HG02571 (cell line): ENCODE data around the gene PLXDC2.

ENCODE experiments used
- ATAC-seq: cut with Tn5 transposase; IDR thresholded peaks from one replicate; pipeline ENCODE4 v1.9.1; 2021; ENCODE audit warnings: mild to moderate bottlenecking, moderate library complexity; ENCODE audit not compliant: unreplicated experiment

The PLXDC2 gene

GRCh38 chr10:19904202-19904661 lies 88.0 kb downstream of the PLXDC2 start:
- no peak for ATAC-seq

- no peak for ATAC-seq
Measured at GRCh38 chr10:19906108-19906791, 90.0 kb downstream of the PLXDC2 start.

GRCh38 chr10:19908991-19909696 lies 92.9 kb downstream of the PLXDC2 start:
- no peak for ATAC-seq

- no peak for ATAC-seq
Measured at GRCh38 chr10:19911886-19912285, 95.7 kb downstream of the PLXDC2 start.

GRCh38 chr10:19913987-19914386 lies 97.8 kb downstream of the PLXDC2 start:
- ATAC-seq: no peak

- no peak for ATAC-seq
Measured at GRCh38 chr10:19915125-19915524, 98.9 kb downstream of the PLXDC2 start.

GRCh38 chr10:19915816-19916215 lies 99.6 kb downstream of the PLXDC2 start:
- no peak for ATAC-seq

- no peak for ATAC-seq
Measured at GRCh38 chr10:19917751-19918478, 101.7 kb downstream of the PLXDC2 start.

- ATAC-seq: no peak
Measured at GRCh38 chr10:19918794-19919193, 102.6 kb downstream of the PLXDC2 start.

- ATAC-seq: no peak
Measured at GRCh38 chr10:19919671-19920070, 103.4 kb downstream of the PLXDC2 start.

- ATAC-seq: no peak
Measured at GRCh38 chr10:19920075-19920726, 104.0 kb downstream of the PLXDC2 start.

- no peak for ATAC-seq
Measured at GRCh38 chr10:19921300-19922140, 105.3 kb downstream of the PLXDC2 start.

- ATAC-seq: no peak
Measured at GRCh38 chr10:19922236-19922963, 106.2 kb downstream of the PLXDC2 start.

GRCh38 chr10:19925064-19925463 lies 108.8 kb downstream of the PLXDC2 start:
- ATAC-seq: no peak

- ATAC-seq: no peak
Measured at GRCh38 chr10:19928936-19929335, 112.7 kb downstream of the PLXDC2 start.

- ATAC-seq: no peak
Measured at GRCh38 chr10:19929506-19930140, 113.4 kb downstream of the PLXDC2 start.

- ATAC-seq: no peak
Measured at GRCh38 chr10:19930936-19931893, 115.0 kb downstream of the PLXDC2 start.
